Omental fat pad (tissue), 4 donors: ENCODE measurements around the gene SMIM32. TPM values are rescaled to one million over a fixed set of nuclear protein-coding genes. Genes with fewer than 3 reads are reported as not detected.

ENCODE experiments used
- ATAC-seq: fragments of 150-250 bp; one replicate; pipeline ENCODE4 v1.9.1; 2016; ENCODE audit warnings: mild to moderate bottlenecking, moderate library complexity; ENCODE audit not compliant: low FRiP score
- DNase-seq: peaks from one replicate; pipeline ENCODE4 v3.0.0-alpha.2; 2019; ENCODE audit warnings: low spot score
- total RNA-seq, 4 donors: library from RNA; depleted of rRNA; stranded (reverse); fragments of >200 nt; gene quantifications; one replicate each; pipeline ENCODE4 v1.1.0, GENCODE V29; 2016
- TF ChIP-seq, protein P1 (sequence below), 3 donors: fragments of 450-650 bp; IDR thresholded peaks; one replicate each; pipeline ENCODE4 v1.5.1; 2016 to 2017; ENCODE audit warnings: antibody characterized with exemption in 3 of 3, mild to moderate bottlenecking in 3 of 3, moderate library complexity in 2 of 3

The SMIM32 gene
- total RNA-seq: not detected

GRCh38 chr5:136192526-136193321, at the start of gene SMIM32:
Gene SMIM32, minus strand, starts transcription at chr5:136193162. Its CDS starts 638 bp downstream, at chr5:136192524.
- DNase-seq (no peak), ATAC-seq (no peak)
- TF ChIP-seq, protein P1, sequence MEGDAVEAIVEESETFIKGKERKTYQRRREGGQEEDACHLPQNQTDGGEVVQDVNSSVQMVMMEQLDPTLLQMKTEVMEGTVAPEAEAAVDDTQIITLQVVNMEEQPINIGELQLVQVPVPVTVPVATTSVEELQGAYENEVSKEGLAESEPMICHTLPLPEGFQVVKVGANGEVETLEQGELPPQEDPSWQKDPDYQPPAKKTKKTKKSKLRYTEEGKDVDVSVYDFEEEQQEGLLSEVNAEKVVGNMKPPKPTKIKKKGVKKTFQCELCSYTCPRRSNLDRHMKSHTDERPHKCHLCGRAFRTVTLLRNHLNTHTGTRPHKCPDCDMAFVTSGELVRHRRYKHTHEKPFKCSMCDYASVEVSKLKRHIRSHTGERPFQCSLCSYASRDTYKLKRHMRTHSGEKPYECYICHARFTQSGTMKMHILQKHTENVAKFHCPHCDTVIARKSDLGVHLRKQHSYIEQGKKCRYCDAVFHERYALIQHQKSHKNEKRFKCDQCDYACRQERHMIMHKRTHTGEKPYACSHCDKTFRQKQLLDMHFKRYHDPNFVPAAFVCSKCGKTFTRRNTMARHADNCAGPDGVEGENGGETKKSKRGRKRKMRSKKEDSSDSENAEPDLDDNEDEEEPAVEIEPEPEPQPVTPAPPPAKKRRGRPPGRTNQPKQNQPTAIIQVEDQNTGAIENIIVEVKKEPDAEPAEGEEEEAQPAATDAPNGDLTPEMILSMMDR (IDR thresholded peaks at IDR 0.05): no peak

GRCh38 chr5:136242611-136243010, 49.6 kb upstream of the SMIM32 start:
- no peak for ATAC-seq
- DNase-seq: no peak
- TF ChIP-seq, protein P1 (IDR thresholded peaks at IDR 0.05): no peak

DNA sequence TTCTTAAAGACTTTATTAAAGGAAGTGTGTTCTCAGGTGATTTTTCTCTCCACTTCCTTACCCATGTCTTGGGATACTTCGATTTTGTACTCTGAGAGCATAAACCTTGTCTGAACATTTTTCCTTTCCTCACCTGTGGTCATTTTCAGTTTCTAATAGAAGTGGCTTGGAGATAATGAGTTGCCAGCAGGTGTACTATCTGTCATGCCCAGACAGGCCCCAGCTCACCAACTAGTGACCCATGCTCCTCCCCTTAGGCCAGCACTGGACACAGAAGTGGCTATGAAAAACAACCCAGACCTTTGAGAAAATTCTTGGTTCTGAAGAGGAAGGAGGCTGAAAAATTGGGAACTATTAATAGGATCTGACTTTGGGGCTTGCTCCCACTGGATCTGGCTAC, 49.2 kb upstream of the SMIM32 start:
- DNase-seq: no peak
- ATAC-seq: no peak
- TF ChIP-seq, protein P1 (IDR thresholded peaks at IDR 0.05): no peak

DNA sequence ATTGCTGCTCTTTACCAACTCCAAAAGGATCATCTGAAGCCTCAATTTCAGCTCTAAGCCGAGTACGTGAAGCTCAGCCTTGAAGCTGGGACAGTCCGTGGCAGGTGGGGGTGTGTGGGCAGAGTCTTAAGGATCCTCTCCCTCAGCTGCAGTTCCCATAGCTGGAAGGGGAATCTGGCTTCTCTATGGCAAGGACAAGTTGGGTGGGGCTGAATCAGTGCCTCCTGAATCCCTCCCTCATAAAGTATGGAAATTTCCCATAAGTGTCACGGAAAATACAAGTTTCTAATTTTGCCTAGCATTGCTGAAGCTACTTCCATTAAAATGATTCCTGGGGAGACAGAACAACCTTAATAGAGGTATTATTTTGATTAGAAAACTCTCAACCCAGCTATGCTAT, 47.9 kb upstream of the SMIM32 start:
- TF ChIP-seq, protein P1 (IDR thresholded peaks at IDR 0.05): no peak
- no peak for DNase-seq
- no peak for ATAC-seq

DNA sequence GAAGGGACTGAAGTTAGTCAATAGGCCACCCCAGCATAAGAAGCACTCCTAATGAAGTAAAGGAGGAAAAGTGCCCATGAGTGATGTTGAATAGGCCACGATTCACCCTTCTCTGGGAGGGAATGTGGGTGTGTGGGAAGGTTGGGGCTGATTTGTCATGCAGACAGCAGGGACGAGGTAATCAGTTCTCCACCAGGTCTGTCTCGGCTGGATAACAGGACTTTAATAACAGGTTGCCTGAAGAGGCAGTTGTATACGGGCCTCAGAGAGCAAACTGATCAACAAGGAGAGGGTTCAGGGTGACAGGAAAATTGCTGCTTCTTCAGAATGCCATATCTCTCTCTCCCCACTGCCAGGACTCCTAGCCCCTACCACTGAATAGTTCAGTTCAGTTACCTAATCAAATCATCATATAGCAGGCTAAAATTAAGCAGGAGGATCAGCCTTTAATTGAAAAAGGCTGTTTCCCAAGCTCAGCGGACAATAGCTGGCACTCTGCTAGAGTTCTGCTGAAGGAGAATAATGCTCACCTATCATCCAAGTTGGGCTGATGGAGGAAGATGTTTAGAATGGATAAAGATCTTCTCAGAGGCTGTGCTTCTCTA, 43.6 kb upstream of the SMIM32 start:
- TF ChIP-seq, protein P1 (IDR thresholded peaks at IDR 0.05): no peak
- no peak for ATAC-seq

GRCh38 chr5:136235321-136235720, 42.4 kb upstream of the SMIM32 start:
- TF ChIP-seq, protein P1 (IDR thresholded peaks at IDR 0.05): no peak
- DNase-seq (no peak), ATAC-seq (no peak)

More for the DNA sequence above, 43.6 kb upstream of the SMIM32 start:
- DNase-seq: no peak

GRCh38 chr5:136232316-136232715, 39.4 kb upstream of the SMIM32 start:
- ATAC-seq (no peak), DNase-seq (no peak)
- TF ChIP-seq, protein P1 (IDR thresholded peaks at IDR 0.05): no peak
